A549 (cell line): ENCODE measurements around the gene SKAP1. TPM values are rescaled to one million over a fixed set of nuclear protein-coding genes. Genes with fewer than 3 reads are reported as not detected.

Source experiments
- ATAC-seq, 2 experiments: fragments of 200-7000 bp in 1 of 2; fragments of >200 bp in 1 of 2; cut with Nextera tagmentation in 1 of 2; cut with Tn5 transposase in 1 of 2; 3 replicates each; pipeline versions ENCODE4 v1.8.0 to v1.9.1; 2018 to 2020; ENCODE audit warnings: mild to moderate bottlenecking in 1 of 2, moderate library complexity in 1 of 2
- CTCF ChIA-PET: fragments of 300-600 bp; sonication (Branson Sonifier 250); formaldehyde crosslinking; extraction: SDS; loops from one replicate; lab custom pipeline; 2021; ENCODE audit warnings: antibody characterized with exemption, inconsistent platforms; lab: Yijun Ruan, JAX
- POLR2A ChIA-PET: fragments of 350-600 bp; formaldehyde crosslinking; extraction: SDS; loops from one replicate; lab custom pipeline; 2021; ENCODE audit warnings: antibody characterized with exemption, inconsistent platforms; lab: Yijun Ruan, JAX
- DNase-seq, 2 experiments: peaks; one replicate each; pipeline versions ENCODE4 v3.0.0 to v3.0.0-alpha.2; 2011 to 2016; ENCODE audit warnings: low read depth in 1 of 2, low spot score in 1 of 2
- FAIRE-seq: peaks from 2 replicates; lab custom pipeline; 2011; peaks lifted over from hg19 to GRCh38; lab: Jason Lieb, UNC
- H3K27ac ChIP-seq, 2 experiments: fragments of >200 bp; sonication (Bioruptor Twin); formaldehyde crosslinking; 3 replicates each; pipeline ENCODE4 v1.5.1; 2016 to 2017
- H3K4me1 ChIP-seq: fragments of >200 bp; sonication (Bioruptor Twin); formaldehyde crosslinking; 3 replicates; pipeline ENCODE4 v1.6.1; 2016
- H3K4me2 ChIP-seq: fragments of >200 bp; sonication (Bioruptor Twin); formaldehyde crosslinking; 3 replicates; pipeline ENCODE4 v1.6.1; 2016
- H3K4me3 ChIP-seq: fragments of >200 bp; sonication (Bioruptor Twin); formaldehyde crosslinking; 3 replicates; pipeline ENCODE4 v1.5.1; 2016
- H3K9me3 ChIP-seq: fragments of >200 bp; sonication (Bioruptor Twin); formaldehyde crosslinking; 3 replicates; pipeline ENCODE4 v1.6.1; 2016
- CBX2 ChIP-seq: fragments of 200-600 bp; sonication (generic); IDR thresholded peaks from 2 replicates; pipeline ENCODE4 v1.6.1; 2016; ENCODE audit warnings: low read depth, mild to moderate bottlenecking, borderline replicate concordance
- CEBPB ChIP-seq, 2 experiments: fragments of >200 bp in 1 of 2; sonication (Bioruptor Twin) in 1 of 2; formaldehyde crosslinking in 1 of 2; IDR thresholded peaks; 2 replicates each; pipeline ENCODE4 v1.6.1; 2012 to 2016
- CHD4 ChIP-seq: fragments of 200-600 bp; sonication (generic); IDR thresholded peaks from 2 replicates; pipeline ENCODE4 v1.6.1; 2016; ENCODE audit warnings: antibody characterized with exemption, mild to moderate bottlenecking, borderline replicate concordance
- E2F6 ChIP-seq: IDR thresholded peaks from 2 replicates; pipeline ENCODE4 v1.6.1; 2012; ENCODE audit warnings: low read depth, borderline replicate concordance
- EHMT2 ChIP-seq: fragments of 200-600 bp; sonication (generic); IDR thresholded peaks from 2 replicates; pipeline ENCODE4 v1.6.1; 2016; ENCODE audit warnings: antibody characterized with exemption, low read depth, mild to moderate bottlenecking, moderate library complexity
- FOSL2 ChIP-seq, 2 experiments: fragments of 450-650 bp in 1 of 2; fragments of >200 bp in 1 of 2; sonication (Bioruptor Twin) in 1 of 2; formaldehyde crosslinking; IDR thresholded peaks; 2 replicates each; pipeline versions ENCODE4 v1.5.0 to v1.6.1; 2016 to 2020; ENCODE audit warnings: mild to moderate bottlenecking in 1 of 2, moderate library complexity in 1 of 2
- HDAC2 ChIP-seq: fragments of 200-600 bp; sonication (generic); IDR thresholded peaks from 2 replicates; pipeline ENCODE4 v1.6.1; 2016
- HEYL ChIP-seq: fragments of 250-450 bp; sonication (Bioruptor Pico); IDR thresholded peaks from 2 replicates; pipeline ENCODE4 v1.8.0; 2021; ENCODE audit warnings: mild to moderate bottlenecking, moderate library complexity
- HOXA7 ChIP-seq: fragments of 250-450 bp; sonication (Bioruptor Pico); IDR thresholded peaks from 2 replicates; pipeline ENCODE4 v1.5.0; 2020; ENCODE audit warnings: mild to moderate bottlenecking, moderate library complexity
- HOXB13 ChIP-seq: fragments of 250-450 bp; sonication (Bioruptor Pico); IDR thresholded peaks from 2 replicates; pipeline ENCODE4 v1.5.0; 2020; ENCODE audit warnings: low read depth, mild to moderate bottlenecking, moderate library complexity
- HOXB5 ChIP-seq: fragments of 250-450 bp; sonication (Bioruptor Pico); IDR thresholded peaks from 2 replicates; pipeline ENCODE4 v1.5.0; 2020; ENCODE audit warnings: mild to moderate bottlenecking, moderate library complexity
- KDM1A ChIP-seq: fragments of 200-600 bp; sonication (generic); IDR thresholded peaks from 2 replicates; pipeline ENCODE4 v1.6.1; 2016; ENCODE audit warnings: low read depth, mild to moderate bottlenecking
- KDM5A ChIP-seq: fragments of 200-600 bp; sonication (generic); IDR thresholded peaks from 2 replicates; pipeline ENCODE4 v1.6.1; 2016; ENCODE audit warnings: antibody characterized with exemption, mild to moderate bottlenecking
- MAFK ChIP-seq: fragments of 450-650 bp; IDR thresholded peaks from 2 replicates; pipeline ENCODE4 v1.6.1; 2014; ENCODE audit not compliant: partially characterized antibody
- NFE2L2 ChIP-seq: fragments of 150-350 bp; conservative IDR thresholded peaks from 2 replicates; pipeline ENCODE4 v1.6.1; 2014; ENCODE audit warnings: low read length
- NPAS2 ChIP-seq: fragments of 250-450 bp; sonication (Bioruptor Pico); IDR thresholded peaks from 2 replicates; pipeline ENCODE4 v1.8.0; 2022; ENCODE audit warnings: mild to moderate bottlenecking, moderate library complexity, borderline replicate concordance
- PHF8 ChIP-seq: fragments of 200-600 bp; sonication (generic); IDR thresholded peaks from 2 replicates; pipeline ENCODE4 v1.6.1; 2016; ENCODE audit warnings: low read depth, mild to moderate bottlenecking, antibody characterized with exemption, moderate library complexity, borderline replicate concordance
- POLR2A ChIP-seq: IDR thresholded peaks from 2 replicates; pipeline ENCODE4 v1.6.1; 2012; ENCODE audit warnings: mild to moderate bottlenecking, low read length
- RARB ChIP-seq: fragments of 250-450 bp; sonication (Bioruptor Pico); IDR thresholded peaks from 2 replicates; pipeline ENCODE4 v1.8.0; 2021; ENCODE audit warnings: mild to moderate bottlenecking, moderate library complexity
- RCOR1 ChIP-seq: fragments of 150-350 bp; IDR thresholded peaks from 2 replicates; pipeline ENCODE4 v1.6.1; 2014; ENCODE audit warnings: antibody characterized with exemption, low read length, low read depth
- RFX5 ChIP-seq: fragments of 450-650 bp; IDR thresholded peaks from 2 replicates; pipeline ENCODE4 v1.7.1; 2014; ENCODE audit warnings: antibody characterized with exemption, mild to moderate bottlenecking, moderate library complexity
- SMC3 ChIP-seq: fragments of >200 bp; sonication (Bioruptor Twin); formaldehyde crosslinking; IDR thresholded peaks from 3 replicates; pipeline ENCODE4 v1.6.1; 2018; ENCODE audit warnings: inconsistent platforms
- ZFP36 ChIP-seq: fragments of 450-650 bp; IDR thresholded peaks from 2 replicates; pipeline ENCODE4 v1.6.1; 2014; ENCODE audit warnings: borderline replicate concordance; ENCODE audit not compliant: partially characterized antibody
- WGBS: methylation state at CpG from one replicate; pipeline ENCODE4 v1.1.6; 2017; ENCODE audit errors: missing lambda C conversion rate; 5-methylcytosine and 5-hydroxymethylcytosine counted together
- polyA plus RNA-seq, 4 experiments: library from polyadenylated mRNA; depleted of rRNA in 3 of 4; stranded (reverse); fragments of >200 nt; fragmentation: RNase III in 1 of 4; extraction: RNeasy Plus Mini Kit Qiagen cat#74134 plus additional on column Dnase treatment in 1 of 4; gene quantifications; 2 replicates in 3 of 4; 3 replicates in 1 of 4; pipeline ENCODE4 v1.2.3, GENCODE V29; 2011 to 2017
- TF ChIP-seq, protein P1 (sequence below): fragments of 250-450 bp; sonication (Bioruptor Pico); IDR thresholded peaks from 2 replicates; pipeline ENCODE4 v1.5.0; 2020; ENCODE audit warnings: low read depth, mild to moderate bottlenecking, moderate library complexity
- TF ChIP-seq, protein P2 (sequence below): fragments of 200-600 bp; sonication (generic); IDR thresholded peaks from 2 replicates; pipeline ENCODE4 v1.6.1; 2016; ENCODE audit warnings: antibody characterized with exemption, mild to moderate bottlenecking, moderate library complexity
- TF ChIP-seq, protein P3 (sequence below): IDR thresholded peaks from 2 replicates; pipeline ENCODE4 v1.6.1; 2012

Gene SKAP1
- polyA plus RNA-seq, 2 of the 4 experiments (the other 2 are of a cell fraction) = 0.14 to 0.78 TPM

GRCh38 chr17:48378238-48378637, 51.8 kb downstream of the SKAP1 start:
- 49% methylated on average over 3 of the region's 3 CpGs for WGBS
- CTCF ChIA-PET = interaction anchor here (0.6 to 1.7 kb wide), 13 partner anchors 8 to 352 kb away, joined by 3 to 7 read pairs (median 3); no protein-coding TSS in a partner anchor

GRCh38 chr17:48376682-48377325, 53.2 kb downstream of the SKAP1 start:
- CTCF ChIA-PET = interaction anchor here (0.8 to 2.2 kb wide), 7 partner anchors 10 to 223 kb away, joined by 3 to 8 read pairs (median 3); no protein-coding TSS in a partner anchor
- Histone ChIP-seq H3K4me2 (no peak overlapping the region), H3K4me3 (no peak overlapping the region), H3K9me3 (no peaks in the 10 kb centered on the region)
- TF ChIP-seq FOSL2 (IDR thresholded peaks at IDR 0.05) = no peak
- TF ChIP-seq FOSL2 (CRISPR knock-in tag; IDR thresholded peaks at IDR 0.05) = no peak
- TF ChIP-seq SMC3 = no peak
- TF ChIP-seq, protein P1, sequence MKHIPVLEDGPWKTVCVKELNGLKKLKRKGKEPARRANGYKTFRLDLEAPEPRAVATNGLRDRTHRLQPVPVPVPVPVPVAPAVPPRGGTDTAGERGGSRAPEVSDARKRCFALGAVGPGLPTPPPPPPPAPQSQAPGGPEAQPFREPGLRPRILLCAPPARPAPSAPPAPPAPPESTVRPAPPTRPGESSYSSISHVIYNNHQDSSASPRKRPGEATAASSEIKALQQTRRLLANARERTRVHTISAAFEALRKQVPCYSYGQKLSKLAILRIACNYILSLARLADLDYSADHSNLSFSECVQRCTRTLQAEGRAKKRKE = no peak
- no peak for TF ChIP-seq CBX2
- no peak for TF ChIP-seq HEYL (CRISPR knock-in tag)
- no peak for TF ChIP-seq CEBPB (IDR thresholded peaks at IDR 0.05)
- TF ChIP-seq KDM5A = no peak
- TF ChIP-seq POLR2A = no peak
- TF ChIP-seq, protein P2, sequence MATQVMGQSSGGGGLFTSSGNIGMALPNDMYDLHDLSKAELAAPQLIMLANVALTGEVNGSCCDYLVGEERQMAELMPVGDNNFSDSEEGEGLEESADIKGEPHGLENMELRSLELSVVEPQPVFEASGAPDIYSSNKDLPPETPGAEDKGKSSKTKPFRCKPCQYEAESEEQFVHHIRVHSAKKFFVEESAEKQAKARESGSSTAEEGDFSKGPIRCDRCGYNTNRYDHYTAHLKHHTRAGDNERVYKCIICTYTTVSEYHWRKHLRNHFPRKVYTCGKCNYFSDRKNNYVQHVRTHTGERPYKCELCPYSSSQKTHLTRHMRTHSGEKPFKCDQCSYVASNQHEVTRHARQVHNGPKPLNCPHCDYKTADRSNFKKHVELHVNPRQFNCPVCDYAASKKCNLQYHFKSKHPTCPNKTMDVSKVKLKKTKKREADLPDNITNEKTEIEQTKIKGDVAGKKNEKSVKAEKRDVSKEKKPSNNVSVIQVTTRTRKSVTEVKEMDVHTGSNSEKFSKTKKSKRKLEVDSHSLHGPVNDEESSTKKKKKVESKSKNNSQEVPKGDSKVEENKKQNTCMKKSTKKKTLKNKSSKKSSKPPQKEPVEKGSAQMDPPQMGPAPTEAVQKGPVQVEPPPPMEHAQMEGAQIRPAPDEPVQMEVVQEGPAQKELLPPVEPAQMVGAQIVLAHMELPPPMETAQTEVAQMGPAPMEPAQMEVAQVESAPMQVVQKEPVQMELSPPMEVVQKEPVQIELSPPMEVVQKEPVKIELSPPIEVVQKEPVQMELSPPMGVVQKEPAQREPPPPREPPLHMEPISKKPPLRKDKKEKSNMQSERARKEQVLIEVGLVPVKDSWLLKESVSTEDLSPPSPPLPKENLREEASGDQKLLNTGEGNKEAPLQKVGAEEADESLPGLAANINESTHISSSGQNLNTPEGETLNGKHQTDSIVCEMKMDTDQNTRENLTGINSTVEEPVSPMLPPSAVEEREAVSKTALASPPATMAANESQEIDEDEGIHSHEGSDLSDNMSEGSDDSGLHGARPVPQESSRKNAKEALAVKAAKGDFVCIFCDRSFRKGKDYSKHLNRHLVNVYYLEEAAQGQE = no peak
- TF ChIP-seq RCOR1 = no peak
- TF ChIP-seq, protein P3, sequence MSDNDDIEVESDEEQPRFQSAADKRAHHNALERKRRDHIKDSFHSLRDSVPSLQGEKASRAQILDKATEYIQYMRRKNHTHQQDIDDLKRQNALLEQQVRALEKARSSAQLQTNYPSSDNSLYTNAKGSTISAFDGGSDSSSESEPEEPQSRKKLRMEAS = no peak
- TF ChIP-seq EHMT2 = no peak
- no peak for TF ChIP-seq NPAS2 (CRISPR knock-in tag)
- TF ChIP-seq NFE2L2 = no peak
- TF ChIP-seq E2F6 = no peak
- no peak for TF ChIP-seq MAFK
- TF ChIP-seq, all 56 proteins: peak for 0
- Histone ChIP-seq H3K27ac (no peak overlapping the region), H3K4me1 (no peaks in the 10 kb centered on the region)
- POLR2A ChIA-PET = no interaction called here
- FAIRE-seq = no peak
- no peak for DNase-seq
- no peak for ATAC-seq
- 42% methylated on average over 6 of the region's 6 CpGs for WGBS

More at GRCh38 chr17:48378238-48378637, 51.8 kb downstream of the SKAP1 start:
- H3K4me1 ChIP-seq = no peaks in the 10 kb centered on the region
- no peak for FAIRE-seq
- H3K4me3 ChIP-seq = no peak overlapping the region
- TF ChIP-seq HOXB13 (CRISPR knock-in tag) = no peak
- no peak for TF ChIP-seq KDM1A
- TF ChIP-seq PHF8 = no peak
- TF ChIP-seq HOXA7 = no peak
- TF ChIP-seq MAFK = no peak
- no peak for TF ChIP-seq RFX5
- TF ChIP-seq HEYL (CRISPR knock-in tag) = no peak
- TF ChIP-seq, protein P3 = no peak
- TF ChIP-seq RARB (CRISPR knock-in tag) = no peak
- no peak for TF ChIP-seq ZFP36
- TF ChIP-seq HDAC2 = no peak
- TF ChIP-seq NFE2L2 = no peak
- TF ChIP-seq E2F6 = no peak
- no peak for TF ChIP-seq HOXB5 (CRISPR knock-in tag)
- no peak for TF ChIP-seq FOSL2 (IDR thresholded peaks at IDR 0.05)
- no peak for TF ChIP-seq FOSL2 (CRISPR knock-in tag; IDR thresholded peaks at IDR 0.05)
- no peak for TF ChIP-seq CHD4
- no peak overlapping the region for H3K27ac ChIP-seq
- H3K4me2 ChIP-seq = no peak overlapping the region
- no peak for DNase-seq
- POLR2A ChIA-PET = no interaction called here
- H3K9me3 ChIP-seq = no peaks in the 10 kb centered on the region
- no peak for ATAC-seq
